Measurements from ENCODE around the gene AFF1. TPM values are rescaled to one million over a fixed set of nuclear protein-coding genes. Genes with fewer than 3 reads are reported as not detected.
"Not testable (repeated sequence)": the region's sequence is repeated elsewhere in the genome, so short reads cannot be mapped to it uniquely, and the experiment has no call there.

Gene AFF1
- total RNA-seq, 4 donors from 2014 or later, result 105 to 152 (median 111) TPM

- WGBS, 2 donors, result 93 to 95% methylated on average over 3 of the region's 3 CpGs
- DNase-seq (ENCODE audit: low spot score in 2 of 2), result no peak
- Histone ChIP-seq H3K4me1 (peaks cover 0 to 6% (median 0%) of the 10 kb centered on the region in 4 donors), H3K36me3 (no peaks in the 10 kb centered on the region), H3K4me3 (no peak overlapping the region), H3K27me3 (no peaks in the 10 kb centered on the region), H3K27ac (no peak overlapping the region), H3K9me3 (no peaks in the 10 kb centered on the region)
- TF ChIP-seq POLR2A (IDR thresholded peaks at IDR 0.05), result no peak
- no peak for TF ChIP-seq CTCF (IDR thresholded peaks at IDR 0.05)
- TF ChIP-seq EP300 (IDR thresholded peaks at IDR 0.05), result no peak
These were observed 55.7 kb downstream of the AFF1 start for GRCh38 chr4:86990510-86990909.

GRCh38 chr4:86991994-86992393 lies 57.2 kb downstream of the AFF1 start:
- TF ChIP-seq POLR2A (IDR thresholded peaks at IDR 0.05) (no peak), EP300 (IDR thresholded peaks at IDR 0.05) (no peak), CTCF (IDR thresholded peaks at IDR 0.05) (no peak)
- Histone ChIP-seq H3K27ac (no peak overlapping the region), H3K9me3 (no peaks in the 10 kb centered on the region), H3K4me1 (peaks cover 0 to 6% (median 0%) of the 10 kb centered on the region in 4 donors), H3K4me3 (no peak overlapping the region), H3K36me3 (no peaks in the 10 kb centered on the region), H3K27me3 (no peaks in the 10 kb centered on the region)
- 84 to 92% methylated on average over 1 of the region's 1 CpG for WGBS, 2 donors
- no peak for DNase-seq (ENCODE audit: low spot score in 2 of 2)

- no peaks in the 10 kb centered on the region for H3K36me3 ChIP-seq
- H3K9me3 ChIP-seq, result no peaks in the 10 kb centered on the region
- no peak for DNase-seq (ENCODE audit: low spot score in 2 of 2)
- no peak overlapping the region for H3K4me3 ChIP-seq
- no peak overlapping the region for H3K27ac ChIP-seq
- H3K27me3 ChIP-seq, result no peaks in the 10 kb centered on the region
- TF ChIP-seq EP300 (IDR thresholded peaks at IDR 0.05) (no peak), POLR2A (IDR thresholded peaks at IDR 0.05) (no peak), CTCF (IDR thresholded peaks at IDR 0.05) (no peak)
- WGBS, 2 donors, result 83 to 87% methylated on average over 6 of the region's 6 CpGs
- peaks cover 0 to 16% (median 7%) of the 10 kb centered on the region in 4 donors for H3K4me1 ChIP-seq
These were observed 59.3 kb downstream of the AFF1 start for GRCh38 chr4:86993909-86994681.

GRCh38 chr4:86994686-86995085 lies 59.9 kb downstream of the AFF1 start:
- Histone ChIP-seq H3K36me3 (no peaks in the 10 kb centered on the region), H3K4me1 (peaks cover 0 to 21% (median 13%) of the 10 kb centered on the region in 4 donors), H3K27me3 (no peaks in the 10 kb centered on the region), H3K27ac (no peak overlapping the region), H3K9me3 (no peaks in the 10 kb centered on the region), H3K4me3 (no peak overlapping the region)
- TF ChIP-seq EP300 (IDR thresholded peaks at IDR 0.05) (no peak), CTCF (IDR thresholded peaks at IDR 0.05) (no peak), POLR2A (IDR thresholded peaks at IDR 0.05) (no peak)
- 92 to 98% methylated on average over 2 of the region's 2 CpGs for WGBS, 2 donors
- DNase-seq (ENCODE audit: low spot score in 2 of 2), result no peak

- not testable (repeated sequence) for H3K9me3 ChIP-seq; DNase-seq (ENCODE audit: low spot score in 2 of 2); H3K4me3 ChIP-seq; H3K36me3 ChIP-seq; H3K27me3 ChIP-seq; H3K27ac ChIP-seq
- peaks cover 0 to 33% (median 19%) of the 10 kb centered on the region in 4 donors for H3K4me1 ChIP-seq
- WGBS, 2 donors, result 85 to 86% methylated on average over 3 of the region's 6 CpGs
These were observed 61.7 kb downstream of the AFF1 start for GRCh38 chr4:86996510-86996909.
